ENCODE data around the gene PLAAT2. TPM values are rescaled to one million over a fixed set of nuclear protein-coding genes. Genes with fewer than 3 reads are reported as not detected.

PLAAT2 gene
- total and polyA plus RNA-seq, 10 of the 15 experiments (the other 5 are each of a cell fraction or from before 2014, with no cell fraction given), result 4.6 to 25.9 (median 8.6) TPM

GRCh38 chr11:63521896-63522295, 41.3 kb downstream of the PLAAT2 start:
- 38% methylated on average over 2 of the region's 2 CpGs for WGBS (ENCODE audit: insufficient coverage, insufficient replicate concordance, low lambda C conversion rate, missing lambda C conversion rate)
- H3K4me2 ChIP-seq (ENCODE audit: control insufficient read depth, insufficient read depth), result no peak overlapping the region
- no TSS peak for BruUV-seq (replicated peaks)
- no peak overlapping the region for H2AFZ ChIP-seq (ENCODE audit: control insufficient read depth, low read depth, low read length)
- DNase-seq (ENCODE audit: low read depth, low spot score) (no peak), FAIRE-seq (no peak), ATAC-seq (no peak)
- H4K20me1 ChIP-seq (ENCODE audit: control insufficient read depth, insufficient read depth), result no peaks in the 10 kb centered on the region
- in situ Hi-C loops (cut with MboI) (no loop called here), intact Hi-C loops (cut with micrococcal nuclease; ENCODE audit: unreplicated experiment) (no loop called here)
- no peaks in the 10 kb centered on the region for H3K36me3 ChIP-seq (ENCODE audit: control insufficient read depth in 2 of 2, insufficient read depth in 2 of 2, low read length in 1 of 2)
- H3K27ac ChIP-seq (ENCODE audit: control insufficient read depth, insufficient read depth), result no peak overlapping the region
- no peaks in the 10 kb centered on the region for H3K4me1 ChIP-seq (ENCODE audit: control insufficient read depth, insufficient read depth, low read length)
- ChIA-PET CTCF (interaction anchor here (0.9 kb wide), 1 partner anchor 42 kb away, joined by 5 read pairs; no protein-coding TSS in a partner anchor), SMC1A (ENCODE audit: uncharacterized antibody, unreplicated experiment) (interaction anchor here (0.9 to 1.1 kb wide), 2 partner anchors 43 to 216 kb away, joined by 3 read pairs; no protein-coding TSS in a partner anchor), RAD21 (ENCODE audit: unreplicated experiment) (no interaction called here), POLR2A (interaction anchor here (1.2 kb wide), 1 partner anchor 16 kb away, joined by 3 read pairs; the partner anchor contains the start of gene LGALS12)
- no peak for TF ChIP-seq POLR2AphosphoS2 (IDR thresholded peaks at IDR 0.05; ENCODE audit: low read depth, low read length)
- no peak for TF ChIP-seq E4F1 (IDR thresholded peaks at IDR 0.05; ENCODE audit: borderline replicate concordance, partially characterized antibody)
- no peak for TF ChIP-seq BACH1 (IDR thresholded peaks at IDR 0.05; ENCODE audit: borderline replicate concordance)
- no peak for TF ChIP-seq MYC (IDR thresholded peaks at IDR 0.05; ENCODE audit: insufficient read depth, insufficient read length, insufficient replicate concordance, low read length, severe bottlenecking)
- TF ChIP-seq JUND (IDR thresholded peaks at IDR 0.05; ENCODE audit: low read depth, low read length), result no peak
- TF ChIP-seq NBN (IDR thresholded peaks at IDR 0.05), result no peak
- no peak for TF ChIP-seq JUNB (IDR thresholded peaks at IDR 0.05)
- TF ChIP-seq POLR2AphosphoS5 (IDR thresholded peaks at IDR 0.05; ENCODE audit: low read length), result no peak
- TF ChIP-seq YY1 (IDR thresholded peaks at IDR 0.05; ENCODE audit: low read depth, low read length), result no peak
- TF ChIP-seq, protein P1, sequence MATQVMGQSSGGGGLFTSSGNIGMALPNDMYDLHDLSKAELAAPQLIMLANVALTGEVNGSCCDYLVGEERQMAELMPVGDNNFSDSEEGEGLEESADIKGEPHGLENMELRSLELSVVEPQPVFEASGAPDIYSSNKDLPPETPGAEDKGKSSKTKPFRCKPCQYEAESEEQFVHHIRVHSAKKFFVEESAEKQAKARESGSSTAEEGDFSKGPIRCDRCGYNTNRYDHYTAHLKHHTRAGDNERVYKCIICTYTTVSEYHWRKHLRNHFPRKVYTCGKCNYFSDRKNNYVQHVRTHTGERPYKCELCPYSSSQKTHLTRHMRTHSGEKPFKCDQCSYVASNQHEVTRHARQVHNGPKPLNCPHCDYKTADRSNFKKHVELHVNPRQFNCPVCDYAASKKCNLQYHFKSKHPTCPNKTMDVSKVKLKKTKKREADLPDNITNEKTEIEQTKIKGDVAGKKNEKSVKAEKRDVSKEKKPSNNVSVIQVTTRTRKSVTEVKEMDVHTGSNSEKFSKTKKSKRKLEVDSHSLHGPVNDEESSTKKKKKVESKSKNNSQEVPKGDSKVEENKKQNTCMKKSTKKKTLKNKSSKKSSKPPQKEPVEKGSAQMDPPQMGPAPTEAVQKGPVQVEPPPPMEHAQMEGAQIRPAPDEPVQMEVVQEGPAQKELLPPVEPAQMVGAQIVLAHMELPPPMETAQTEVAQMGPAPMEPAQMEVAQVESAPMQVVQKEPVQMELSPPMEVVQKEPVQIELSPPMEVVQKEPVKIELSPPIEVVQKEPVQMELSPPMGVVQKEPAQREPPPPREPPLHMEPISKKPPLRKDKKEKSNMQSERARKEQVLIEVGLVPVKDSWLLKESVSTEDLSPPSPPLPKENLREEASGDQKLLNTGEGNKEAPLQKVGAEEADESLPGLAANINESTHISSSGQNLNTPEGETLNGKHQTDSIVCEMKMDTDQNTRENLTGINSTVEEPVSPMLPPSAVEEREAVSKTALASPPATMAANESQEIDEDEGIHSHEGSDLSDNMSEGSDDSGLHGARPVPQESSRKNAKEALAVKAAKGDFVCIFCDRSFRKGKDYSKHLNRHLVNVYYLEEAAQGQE (IDR thresholded peaks at IDR 0.05; ENCODE audit: low read depth, low read length), result no peak
- H3K4me3 ChIP-seq, result no peak overlapping the region
- H3K27me3 ChIP-seq (replicated peaks in 1 of 2; ENCODE audit: control insufficient read depth in 2 of 2, insufficient read depth in 2 of 2, low read length in 1 of 2), result no peaks in the 10 kb centered on the region
- H3K79me2 ChIP-seq (ENCODE audit: control insufficient read depth, insufficient read depth, low read length), result no peaks in the 10 kb centered on the region
- no peak overlapping the region for H3K9ac ChIP-seq (ENCODE audit: control insufficient read depth, insufficient read depth, low read length)
- peaks cover 2% of the 10 kb centered on the region; the same call in 2 of the 3 replicates for H3K9me3 ChIP-seq (replicated peaks; ENCODE audit: control insufficient read depth, insufficient read depth, low read length)

Data from GM12878 (cell line).